ENCODE results near the gene HINFP. TPM values are rescaled to one million over a fixed set of nuclear protein-coding genes. Genes with fewer than 3 reads are reported as not detected.
A peak's percentile ranks its signal among the peaks of the same experiment; 100 is the strongest.

Gene HINFP
- total RNA-seq, 1 experiment from 2014 or later, result 42.4 TPM

GRCh38 chr11:119120639-119121007 lies 757 bp upstream of the HINFP start:
- H3K9ac ChIP-seq (ENCODE audit: extremely low read depth, insufficient read length, low read length), result peak overlapping the region; percentile 61
- peaks cover 8% of the 10 kb centered on the region for H3K79me2 ChIP-seq (ENCODE audit: insufficient read depth, low read length)
- H3K4me2 ChIP-seq (ENCODE audit: insufficient read depth, insufficient read length, low read length), result peak overlapping the region; percentile 72
- no peak overlapping the region for H2AK5ac ChIP-seq (ENCODE audit: insufficient read length, low read length)
- peak overlapping the region; percentile 93 to 94 for H3K4me3 Mint-ChIP-seq
- H3K4ac ChIP-seq (ENCODE audit: low read depth, low read length), result no peak overlapping the region
- H3K18ac ChIP-seq (ENCODE audit: insufficient read length, low read depth, low read length), result no peak overlapping the region
- no peak overlapping the region for H2BK15ac ChIP-seq (ENCODE audit: low read depth, low read length)
- H2BK120ac ChIP-seq (ENCODE audit: low read depth, low read length, poor library complexity, severe bottlenecking), result no peak overlapping the region
- no peak overlapping the region for H4K5ac ChIP-seq (ENCODE audit: insufficient read length, low read depth, low read length)
- H2BK20ac ChIP-seq (ENCODE audit: low read depth, low read length, poor library complexity, severe bottlenecking), result no peak overlapping the region
- no peaks in the 10 kb centered on the region for H4K20me1 ChIP-seq (ENCODE audit: control insufficient read depth, insufficient read depth, insufficient read length)
- DNase-seq, result no peak
- no peak overlapping the region for H3K23ac ChIP-seq (ENCODE audit: insufficient read length, low read depth, low read length)
- H3K56ac ChIP-seq (ENCODE audit: insufficient read length, low read depth, low read length), result no peak overlapping the region
- H2AFZ ChIP-seq (ENCODE audit: low read length), result no peak overlapping the region
- peaks cover 20 to 23% of the 10 kb centered on the region in 2 experiments for H3K4me1 Mint-ChIP-seq
- no peaks in the 10 kb centered on the region for H3K9me3 ChIP-seq (ENCODE audit: control insufficient read depth, low read depth, low read length)
- no peak overlapping the region for H3K14ac ChIP-seq (ENCODE audit: insufficient read depth, low read length)
- H3K27me3 Mint-ChIP-seq (ENCODE audit: low read depth), result no peaks in the 10 kb centered on the region; the same call in 1 of the 2 replicates
- no peaks in the 10 kb centered on the region; a peak in 1 of 5 replicates for H3K9me3 Mint-ChIP-seq
- H3K36me3 Mint-ChIP-seq (ENCODE audit: insufficient read depth in 1 of 3, low read depth in 3 of 3), result peaks cover 0 to 18% (median 17%) of the 10 kb centered on the region in 3 experiments; a peak in 6 of 7 replicates
- no peak overlapping the region for H4K91ac ChIP-seq (ENCODE audit: insufficient read length, low read depth, low read length)
- peaks cover 4% of the 10 kb centered on the region; the same call in 1 of the 2 replicates for H3K4me1 ChIP-seq (ENCODE audit: insufficient read depth, low read length)
- H3K27ac ChIP-seq (ENCODE audit: insufficient read length, low read depth, low read length), result no peak overlapping the region
- H3K27me3 ChIP-seq (ENCODE audit: insufficient read depth, low read length), result no peaks in the 10 kb centered on the region
- peaks cover 9% of the 10 kb centered on the region for H3K23me2 ChIP-seq (ENCODE audit: insufficient read length, low read depth, low read length, poor library complexity, severe bottlenecking)
- H2BK5ac ChIP-seq (ENCODE audit: insufficient read length, low read length), result no peak overlapping the region
- no peak overlapping the region for H2BK12ac ChIP-seq (ENCODE audit: insufficient read length, low read depth, low read length)
- peaks cover 6% of the 10 kb centered on the region for H3K79me1 ChIP-seq (ENCODE audit: insufficient read depth, low read depth, low read length, poor library complexity, severe bottlenecking)
- H3T11ph ChIP-seq (ENCODE audit: low read length), result no peak overlapping the region
- peak overlapping the region; percentile 44 to 95 (median 52); a peak in 6 of 7 replicates for H3K27ac Mint-ChIP-seq
- no CpG with 5 or more reads among the region's 5 CpGs for WGBS (ENCODE audit: extremely low coverage, insufficient read length, low lambda C conversion rate)
- TF ChIP-seq CTCF (conservative IDR thresholded peaks at IDR 0.05), result no peak
- H4K8ac ChIP-seq (replicated peaks; ENCODE audit: insufficient read length, low read depth, low read length), result no peak overlapping the region

Measured in H9 (cell line).